Measurements from ENCODE around the gene DLX2.
A peak's percentile ranks its signal among the peaks of the same experiment; 100 is the strongest.

Gene DLX2

DNA sequence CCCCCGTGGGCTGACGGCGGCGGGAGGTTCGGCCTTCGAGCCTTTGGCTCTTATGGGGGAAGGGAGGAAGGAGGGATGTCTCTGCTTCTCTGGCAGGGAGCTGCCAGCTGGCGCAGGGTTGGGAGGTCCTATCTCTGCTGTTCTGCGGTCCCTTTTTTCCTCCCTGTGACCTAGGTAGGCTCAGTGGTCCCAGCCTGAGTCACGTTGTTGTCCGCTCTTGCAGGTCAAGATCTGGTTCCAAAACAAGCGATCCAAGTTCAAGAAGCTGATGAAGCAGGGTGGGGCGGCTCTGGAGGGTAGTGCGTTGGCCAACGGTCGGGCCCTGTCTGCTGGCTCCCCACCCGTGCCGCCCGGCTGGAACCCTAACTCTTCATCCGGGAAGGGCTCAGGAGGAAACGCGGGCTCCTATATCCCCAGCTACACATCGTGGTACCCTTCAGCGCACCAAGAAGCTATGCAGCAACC is 14.9 kb downstream of the DLX2 start:
- Histone ChIP-seq H3K27ac (no peak overlapping the region), H3K4me3 (peak overlapping the region; percentile 75)
- TF ChIP-seq, protein P1, sequence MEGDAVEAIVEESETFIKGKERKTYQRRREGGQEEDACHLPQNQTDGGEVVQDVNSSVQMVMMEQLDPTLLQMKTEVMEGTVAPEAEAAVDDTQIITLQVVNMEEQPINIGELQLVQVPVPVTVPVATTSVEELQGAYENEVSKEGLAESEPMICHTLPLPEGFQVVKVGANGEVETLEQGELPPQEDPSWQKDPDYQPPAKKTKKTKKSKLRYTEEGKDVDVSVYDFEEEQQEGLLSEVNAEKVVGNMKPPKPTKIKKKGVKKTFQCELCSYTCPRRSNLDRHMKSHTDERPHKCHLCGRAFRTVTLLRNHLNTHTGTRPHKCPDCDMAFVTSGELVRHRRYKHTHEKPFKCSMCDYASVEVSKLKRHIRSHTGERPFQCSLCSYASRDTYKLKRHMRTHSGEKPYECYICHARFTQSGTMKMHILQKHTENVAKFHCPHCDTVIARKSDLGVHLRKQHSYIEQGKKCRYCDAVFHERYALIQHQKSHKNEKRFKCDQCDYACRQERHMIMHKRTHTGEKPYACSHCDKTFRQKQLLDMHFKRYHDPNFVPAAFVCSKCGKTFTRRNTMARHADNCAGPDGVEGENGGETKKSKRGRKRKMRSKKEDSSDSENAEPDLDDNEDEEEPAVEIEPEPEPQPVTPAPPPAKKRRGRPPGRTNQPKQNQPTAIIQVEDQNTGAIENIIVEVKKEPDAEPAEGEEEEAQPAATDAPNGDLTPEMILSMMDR (IDR thresholded peaks at IDR 0.05) = no peak
- DNase-seq (ENCODE audit: low spot score) = no peak

DNA sequence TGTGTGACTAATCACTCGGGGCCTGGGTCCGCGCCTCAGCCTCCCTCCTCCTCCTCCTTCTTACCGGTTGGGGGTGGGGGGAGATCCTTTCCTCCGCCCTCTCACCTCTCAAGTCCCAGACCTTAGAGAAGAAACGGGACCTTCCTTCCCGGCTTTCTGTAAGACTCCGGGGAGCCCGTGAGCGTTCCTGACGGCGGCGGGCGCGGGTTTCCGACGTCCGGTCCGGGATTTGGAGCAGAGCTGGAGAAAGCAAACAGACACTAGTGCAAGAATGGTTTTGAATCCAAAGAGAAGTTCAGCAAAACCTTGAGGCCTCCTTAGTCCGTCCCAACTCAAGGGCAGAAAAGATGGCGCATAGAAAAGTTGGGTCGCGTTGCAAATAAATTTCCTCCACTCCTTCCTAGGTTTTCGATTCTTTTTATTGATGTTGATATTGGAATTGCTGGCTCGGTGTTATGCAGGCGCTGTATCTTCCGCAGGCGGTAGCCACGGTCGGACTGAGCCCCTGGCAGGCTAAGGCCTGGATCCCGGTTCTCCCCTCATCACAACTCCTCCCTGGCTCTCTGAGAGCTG is 15.4 kb downstream of the DLX2 start:
- Histone ChIP-seq H3K27ac (no peak overlapping the region), H3K4me3 (peak overlapping the region; percentile 75)
- TF ChIP-seq, protein P1 (IDR thresholded peaks at IDR 0.05) = no peak
- DNase-seq (ENCODE audit: low spot score) = no peak

DNA sequence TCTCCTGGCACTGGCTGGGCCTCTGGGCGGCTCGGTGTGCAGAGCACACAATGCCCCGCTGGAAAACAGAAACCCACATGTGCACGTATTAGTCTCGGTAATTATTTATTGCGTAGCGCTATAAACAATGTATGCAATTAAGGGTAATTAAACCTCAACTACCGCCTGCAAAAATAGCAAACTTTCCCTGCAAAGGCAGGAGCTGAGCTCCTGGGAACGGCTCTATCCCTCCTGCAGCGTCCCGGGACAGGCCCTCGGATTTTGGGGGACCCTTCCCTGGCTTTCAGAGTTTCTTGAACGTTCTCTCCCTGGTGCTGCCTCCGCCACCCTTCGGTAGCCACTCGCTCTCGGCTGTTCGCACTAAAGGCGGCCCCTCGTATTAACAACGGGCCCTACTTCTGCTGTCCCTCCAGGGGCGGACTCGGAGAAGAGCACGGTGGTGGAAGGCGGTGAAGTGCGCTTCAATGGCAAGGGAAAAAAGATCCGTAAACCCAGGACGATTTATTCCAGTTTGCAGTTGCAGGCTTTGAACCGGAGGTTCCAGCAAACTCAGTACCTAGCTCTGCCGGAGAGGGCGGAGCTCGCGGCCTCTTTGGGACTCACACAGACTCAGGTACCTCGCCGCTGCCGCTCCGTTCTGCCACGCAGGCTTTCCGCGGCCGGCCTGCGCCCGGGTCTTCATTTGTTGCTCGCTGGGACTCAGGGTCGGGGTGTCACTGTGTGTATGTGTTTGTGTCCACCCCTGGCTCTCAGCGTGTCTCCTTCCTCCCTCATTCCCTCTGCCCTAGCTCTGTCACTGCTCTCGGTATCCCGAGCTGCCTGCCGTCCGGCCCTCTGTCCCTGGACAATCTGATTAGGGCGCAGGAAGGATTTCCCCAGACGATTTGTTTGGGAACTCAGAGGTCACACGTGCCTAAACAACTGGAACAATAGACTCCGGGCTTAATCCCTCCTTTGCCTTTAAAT is 16.2 kb downstream of the DLX2 start:
- TF ChIP-seq, protein P1 (IDR thresholded peaks at IDR 0.05) = no peak
- H3K27ac ChIP-seq = no peak overlapping the region
- no peak for DNase-seq (ENCODE audit: low spot score)
- peak overlapping the region; percentile 75 for H3K4me3 ChIP-seq

DNA sequence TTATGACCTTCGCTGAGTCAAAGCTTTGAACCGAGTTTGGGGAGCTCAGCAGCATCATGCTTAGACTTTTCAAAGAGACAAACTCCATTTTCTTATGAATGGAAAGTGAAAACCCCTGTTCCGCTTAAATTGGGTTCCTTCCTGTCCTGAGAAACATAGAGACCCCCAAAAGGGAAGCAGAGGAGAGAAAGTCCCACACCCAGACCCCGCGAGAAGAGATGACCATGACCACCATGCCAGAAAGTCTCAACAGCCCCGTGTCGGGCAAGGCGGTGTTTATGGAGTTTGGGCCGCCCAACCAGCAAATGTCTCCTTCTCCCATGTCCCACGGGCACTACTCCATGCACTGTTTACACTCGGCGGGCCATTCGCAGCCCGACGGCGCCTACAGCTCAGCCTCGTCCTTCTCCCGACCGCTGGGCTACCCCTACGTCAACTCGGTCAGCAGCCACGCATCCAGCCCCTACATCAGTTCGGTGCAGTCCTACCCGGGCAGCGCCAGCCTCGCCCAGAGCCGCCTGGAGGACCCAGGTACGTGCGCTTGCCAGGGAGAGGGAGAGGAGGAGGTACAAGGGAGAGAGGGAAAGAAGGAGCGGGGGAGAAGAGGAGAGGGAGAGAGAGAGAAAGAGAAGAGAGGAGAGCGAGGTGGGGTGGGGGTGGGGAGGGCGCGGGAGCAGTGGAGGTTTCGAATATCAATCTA is 17.1 kb downstream of the DLX2 start, which contains the start of gene DLX1:
TSS of gene DLX1 (plus strand) at position 48 of the 700 bp plus-strand sequence. CDS start at position 219, 171 bp downstream.
- Histone ChIP-seq H3K27ac (peak within 1 kb of the TSS in 1 of 2 donors; percentile 20), H3K4me3 (peak within 1 kb of the TSS; percentile 75)
- TF ChIP-seq, protein P1 (IDR thresholded peaks at IDR 0.05) = no peak
- no peak for DNase-seq (ENCODE audit: low spot score)

DNA sequence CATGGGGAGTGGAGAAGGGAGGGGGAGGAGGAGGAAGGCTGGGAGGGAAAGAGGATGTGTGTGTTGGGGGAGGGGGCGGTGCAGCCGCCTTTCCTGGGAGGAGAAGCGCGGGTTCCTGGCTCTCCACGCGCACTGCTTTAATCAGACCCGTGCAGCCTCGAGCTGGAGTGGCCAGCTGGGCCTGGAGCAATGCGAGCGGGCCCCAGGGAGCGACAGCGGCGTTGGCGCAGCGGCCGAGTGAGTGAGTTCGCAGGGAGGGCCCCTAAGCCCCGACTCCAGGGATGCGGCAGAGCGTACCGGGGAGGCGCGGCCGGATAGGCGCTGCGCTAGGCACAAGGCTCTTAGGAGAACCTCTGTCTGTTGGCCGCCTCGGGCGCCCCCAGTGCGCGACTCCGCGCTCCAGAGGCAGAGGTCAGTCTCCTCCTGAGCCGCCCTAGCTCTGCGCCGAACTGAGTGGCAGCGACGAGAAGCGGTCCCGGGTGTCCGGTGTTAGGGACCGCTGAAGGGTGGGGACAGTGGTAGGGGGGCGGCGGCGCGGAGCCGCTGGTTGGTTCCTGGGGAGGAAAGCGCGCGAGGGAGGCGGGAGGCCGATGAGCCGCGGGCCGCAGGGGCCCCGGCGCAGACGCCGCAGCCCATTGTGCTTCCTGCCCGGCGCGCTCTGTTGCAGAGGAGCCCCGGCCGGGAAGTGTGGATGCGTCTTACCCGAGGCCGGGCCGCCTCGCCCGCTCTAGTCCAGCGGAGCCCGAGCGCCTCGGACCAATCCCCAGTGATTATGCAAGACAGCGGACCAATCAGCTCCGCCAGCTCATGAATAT is 17.8 kb downstream of the DLX2 start:
- no peak for DNase-seq (ENCODE audit: low spot score)
- Histone ChIP-seq H3K4me3 (peak overlapping the region; percentile 75), H3K27ac (peak overlapping the region in 1 of 2 donors; percentile 15)
- TF ChIP-seq, protein P1 (IDR thresholded peaks at IDR 0.05) = no peak

DNA sequence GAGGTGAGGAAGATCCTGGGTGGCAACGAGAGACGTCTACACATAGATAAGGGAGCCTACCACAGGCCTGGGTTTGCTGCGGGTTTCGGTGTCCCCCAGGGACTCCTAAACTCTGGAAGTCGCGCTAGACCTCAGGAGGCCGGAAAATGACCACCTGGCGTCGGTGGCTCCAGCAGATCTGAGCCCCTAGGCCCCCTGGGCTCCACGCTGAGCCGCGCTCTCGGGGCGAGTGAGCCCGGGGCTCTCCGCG is 18.4 kb downstream of the DLX2 start:
- DNase-seq (ENCODE audit: low spot score) = no peak
- H3K27ac ChIP-seq = no peak overlapping the region

More for the DNA sequence above, 18.4 kb downstream of the DLX2 start:
- TF ChIP-seq, protein P1 (IDR thresholded peaks at IDR 0.05) = no peak
- H3K4me3 ChIP-seq = peak overlapping the region; percentile 75
